Hematopoietic multipotent progenitor cell treated with erythropoietin and hydrocortisone succinate and interleukin-3 and kit ligand, for 8 days (in vitro differentiated cells): ENCODE measurements around the gene FAM114A2.
A peak's percentile ranks its signal among the peaks of the same experiment; 100 is the strongest.
"Not testable (repeated sequence)": the region's sequence is repeated elsewhere in the genome, so short reads cannot be mapped to it uniquely, and the experiment has no call there.

Experiments used
- DNase-seq: peaks from one replicate; pipeline ENCODE4 v3.0.0-alpha.2; 2015

FAM114A2 gene

GRCh38 chr5:154046486-154046885 is 7.8 kb upstream of the FAM114A2 start:
- no peak for DNase-seq

GRCh38 chr5:154044581-154044980 is 5.9 kb upstream of the FAM114A2 start:
- peak; percentile 46 for DNase-seq

- DNase-seq, result no peak
Observed at GRCh38 chr5:154044099-154044498, 5.4 kb upstream of the FAM114A2 start.

- no peak for DNase-seq
Observed at GRCh38 chr5:154042766-154043165, 4.1 kb upstream of the FAM114A2 start.

- no peak for DNase-seq
Observed at GRCh38 chr5:154039458-154039829, 734 bp upstream of the FAM114A2 start.

GRCh38 chr5:154038261-154038706 is 426 bp downstream of the FAM114A2 start:
- peak; percentile 81 for DNase-seq

- no peak for DNase-seq
Observed at GRCh38 chr5:154034944-154035343, 3.8 kb downstream of the FAM114A2 start.

GRCh38 chr5:154031937-154032489 is 6.7 kb downstream of the FAM114A2 start:
- DNase-seq, result peak; percentile 22

- peak; percentile 94 for DNase-seq
Observed at GRCh38 chr5:154025951-154026350, 12.8 kb downstream of the FAM114A2 start.

- DNase-seq, result not testable (repeated sequence)
Observed at GRCh38 chr5:154018919-154019318, 19.8 kb downstream of the FAM114A2 start.

GRCh38 chr5:154015071-154015693 is 23.5 kb downstream of the FAM114A2 start:
- no peak for DNase-seq

GRCh38 chr5:154010660-154011059 is 28.1 kb downstream of the FAM114A2 start:
- no peak for DNase-seq

GRCh38 chr5:154005648-154006047 is 33.1 kb downstream of the FAM114A2 start:
- DNase-seq, result no peak

- no peak for DNase-seq
Observed at GRCh38 chr5:154002511-154003020, 36.1 kb downstream of the FAM114A2 start.

- DNase-seq, result no peak
Observed at GRCh38 chr5:154002093-154002492, 36.6 kb downstream of the FAM114A2 start.

GRCh38 chr5:154000703-154001102 is 38.0 kb downstream of the FAM114A2 start:
- DNase-seq, result no peak

GRCh38 chr5:153999995-154000394 is 38.7 kb downstream of the FAM114A2 start:
- DNase-seq, result no peak

GRCh38 chr5:153998768-153999167 is 39.9 kb downstream of the FAM114A2 start:
- no peak for DNase-seq

GRCh38 chr5:153998010-153998409 is 40.7 kb downstream of the FAM114A2 start:
- DNase-seq, result no peak

- DNase-seq, result no peak
Observed at GRCh38 chr5:153991168-153991567, 47.5 kb downstream of the FAM114A2 start.

GRCh38 chr5:153988510-153988909 is 50.2 kb downstream of the FAM114A2 start:
- DNase-seq, result peak; percentile 97

- peak; percentile 52 for DNase-seq
Observed at GRCh38 chr5:153987301-153987700, 51.4 kb downstream of the FAM114A2 start.

GRCh38 chr5:153985498-153985897 is 53.2 kb downstream of the FAM114A2 start:
- peak; percentile 86 for DNase-seq

- DNase-seq, result peak; percentile 78
Observed at GRCh38 chr5:153983885-153984284, 54.8 kb downstream of the FAM114A2 start.
